Muscle of arm (tissue), 12 donors: ENCODE data around the gene SERP1. TPM values are rescaled to one million over a fixed set of nuclear protein-coding genes. Genes with fewer than 3 reads are reported as not detected.
"Not testable (repeated sequence)": the region's sequence is repeated elsewhere in the genome, so short reads cannot be mapped to it uniquely, and the experiment has no call there.

Experiments used
- DNase-seq: peaks from one replicate; pipeline ENCODE4 v3.0.0-alpha.2; 2013
- polyA plus RNA-seq, 12 donors: library from polyadenylated mRNA; unstranded; fragments of 120-200 nt; gene quantifications; one replicate each; pipeline ENCODE4 v1.2.1, GENCODE V29; 2013; ENCODE audit not compliant: insufficient read length in 12 of 12

SERP1 gene
- polyA plus RNA-seq, 12 donors = 52.2 to 113 (median 74.8) TPM; not detected in 1

DNA sequence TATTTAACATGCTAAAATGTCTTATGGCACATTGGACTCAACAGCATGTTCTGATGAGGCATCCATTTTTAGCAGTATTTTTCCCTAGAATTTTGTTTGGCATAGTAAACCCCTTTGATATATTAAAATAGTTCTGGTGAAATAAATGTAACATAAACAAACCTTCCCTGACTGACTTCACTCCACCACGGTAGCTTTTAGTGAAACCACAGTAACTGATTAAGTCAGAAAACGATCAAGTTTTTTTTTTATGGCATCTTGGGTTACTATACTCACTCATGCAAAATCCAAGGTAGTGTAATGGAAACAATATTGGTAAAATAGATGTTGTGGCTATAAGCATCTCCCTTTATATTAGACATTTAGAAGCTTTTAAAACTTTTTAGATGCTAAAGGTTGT lies 2.8 kb downstream of the SERP1 start:
- DNase-seq = no peak

GRCh38 chr3:150543128-150543527 lies 3.2 kb downstream of the SERP1 start:
- DNase-seq = no peak

GRCh38 chr3:150540991-150541390 lies 5.3 kb downstream of the SERP1 start:
- no peak for DNase-seq

GRCh38 chr3:150540297-150540696 lies 6.0 kb downstream of the SERP1 start:
- no peak for DNase-seq

- DNase-seq = no peak
Measured at GRCh38 chr3:150538324-150539208, 7.7 kb downstream of the SERP1 start.

DNA sequence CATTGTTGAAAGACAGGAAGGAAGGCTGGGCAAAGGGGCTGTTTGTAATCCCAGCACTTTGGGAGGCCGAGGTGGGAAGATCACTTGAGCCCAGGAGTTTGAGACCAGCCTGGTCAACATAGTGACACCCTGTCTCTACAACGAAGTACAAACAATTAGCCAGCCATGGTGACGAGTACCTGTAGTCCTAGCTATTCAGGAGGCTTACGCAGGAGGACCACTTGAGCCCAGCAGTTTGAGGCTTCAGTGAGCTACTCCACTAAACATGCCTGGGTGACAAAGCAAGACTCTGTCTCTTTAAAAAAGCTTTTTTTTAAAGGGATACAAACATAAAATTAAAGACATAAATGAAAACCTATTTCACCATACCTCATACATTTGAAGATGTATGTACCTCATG lies 11.1 kb downstream of the SERP1 start:
- no peak for DNase-seq

DNA sequence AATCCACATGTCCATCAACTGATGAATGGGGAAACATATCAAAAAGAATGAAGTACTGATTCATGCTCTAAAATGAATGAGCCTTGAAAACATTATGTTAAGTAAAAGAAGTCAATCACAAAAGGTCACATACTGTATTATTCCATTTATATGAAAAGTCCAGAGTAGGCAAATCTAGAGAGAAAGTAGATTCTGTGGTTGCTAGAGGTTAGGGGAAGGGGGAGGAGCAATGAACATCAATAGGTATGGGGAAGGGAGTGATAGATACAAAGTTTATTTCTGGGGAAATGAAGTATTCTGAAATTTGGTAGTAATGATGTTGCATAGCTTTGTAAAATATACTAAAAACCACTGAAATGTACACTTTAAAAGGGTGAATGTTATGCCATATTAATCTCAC lies 14.5 kb downstream of the SERP1 start:
- no peak for DNase-seq

- no peak for DNase-seq
Measured at GRCh38 chr3:150528354-150528797, 17.9 kb downstream of the SERP1 start.

DNA sequence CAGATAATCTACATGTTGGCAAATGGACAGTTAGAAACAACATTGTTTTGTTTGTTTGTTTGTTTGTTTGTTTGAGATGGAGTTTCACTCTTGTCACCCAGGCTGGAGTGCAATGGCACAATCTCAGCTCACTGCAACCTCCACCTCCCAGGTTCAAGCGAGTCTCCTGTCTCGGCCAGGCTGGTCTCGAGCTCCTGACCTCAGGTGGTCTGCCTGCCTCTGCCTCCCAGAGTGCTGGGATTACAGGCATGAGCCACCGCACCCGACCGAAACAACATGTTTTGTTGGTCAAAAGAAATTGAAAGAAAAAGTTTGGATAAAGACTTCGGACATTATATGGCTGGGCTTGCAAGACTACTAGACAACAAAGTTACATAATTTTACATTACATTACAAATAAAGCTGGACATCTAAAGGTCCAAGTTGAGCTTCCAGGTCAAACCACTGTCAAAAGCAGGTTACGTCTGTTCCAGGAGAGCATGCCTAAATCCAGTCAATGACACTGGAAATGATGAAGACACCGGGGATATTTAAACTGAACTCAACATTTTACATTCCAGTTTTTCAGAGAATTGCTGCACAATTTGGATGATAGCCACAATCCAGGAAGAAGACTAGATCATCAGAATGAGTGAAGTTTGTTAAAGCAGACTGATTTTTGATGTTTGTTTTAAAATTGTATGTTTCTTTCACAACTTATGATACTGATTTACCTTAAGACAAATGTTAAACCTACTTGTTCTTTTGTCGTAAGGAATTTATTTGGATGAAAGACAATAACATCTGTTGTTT lies 18.6 kb downstream of the SERP1 start:
- no peak for DNase-seq

DNA sequence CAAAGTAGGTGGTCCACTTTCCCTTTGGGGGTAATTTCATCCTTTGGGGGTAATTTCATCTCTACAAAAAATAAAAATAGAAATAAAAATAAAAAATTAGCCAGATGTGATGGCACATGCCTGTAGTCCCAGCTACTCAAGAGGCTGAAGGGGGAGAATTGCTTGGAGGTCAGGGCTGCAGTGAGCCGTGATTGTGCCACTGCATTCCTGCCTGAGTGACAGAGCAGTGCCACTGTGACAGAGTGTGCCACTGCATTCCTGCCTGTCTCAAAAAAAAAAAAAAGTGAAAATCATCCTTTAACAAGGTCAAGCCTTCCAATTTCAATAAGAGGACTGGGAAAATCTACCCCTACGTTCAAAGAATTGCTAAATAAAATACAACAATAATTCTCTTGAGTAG lies 22.8 kb downstream of the SERP1 start:
- DNase-seq = no peak

DNA sequence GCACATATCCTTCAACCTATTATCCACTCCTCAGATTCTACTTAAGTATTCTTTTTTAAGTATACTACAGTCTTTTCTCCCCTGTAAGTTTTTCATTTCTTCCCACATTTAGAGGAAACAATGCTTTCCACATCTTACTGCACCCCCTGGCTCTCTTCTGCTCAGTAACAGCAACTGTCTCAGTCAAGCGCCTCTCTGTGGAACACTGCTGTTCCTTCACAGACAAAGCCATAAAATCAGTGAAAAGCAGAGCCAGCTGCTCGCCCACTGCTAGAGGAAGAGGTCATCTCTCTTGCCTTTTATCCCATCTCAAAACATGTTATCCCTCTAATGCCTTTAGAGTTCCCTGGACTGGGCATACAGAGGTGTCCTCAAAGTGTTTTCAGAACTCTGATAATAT lies 24.8 kb downstream of the SERP1 start:
- no peak for DNase-seq

GRCh38 chr3:150520408-150520807 lies 25.9 kb downstream of the SERP1 start:
- no peak for DNase-seq

GRCh38 chr3:150519026-150519425 lies 27.3 kb downstream of the SERP1 start:
- no peak for DNase-seq

GRCh38 chr3:150515210-150515609 lies 31.1 kb downstream of the SERP1 start:
- DNase-seq = no peak

DNA sequence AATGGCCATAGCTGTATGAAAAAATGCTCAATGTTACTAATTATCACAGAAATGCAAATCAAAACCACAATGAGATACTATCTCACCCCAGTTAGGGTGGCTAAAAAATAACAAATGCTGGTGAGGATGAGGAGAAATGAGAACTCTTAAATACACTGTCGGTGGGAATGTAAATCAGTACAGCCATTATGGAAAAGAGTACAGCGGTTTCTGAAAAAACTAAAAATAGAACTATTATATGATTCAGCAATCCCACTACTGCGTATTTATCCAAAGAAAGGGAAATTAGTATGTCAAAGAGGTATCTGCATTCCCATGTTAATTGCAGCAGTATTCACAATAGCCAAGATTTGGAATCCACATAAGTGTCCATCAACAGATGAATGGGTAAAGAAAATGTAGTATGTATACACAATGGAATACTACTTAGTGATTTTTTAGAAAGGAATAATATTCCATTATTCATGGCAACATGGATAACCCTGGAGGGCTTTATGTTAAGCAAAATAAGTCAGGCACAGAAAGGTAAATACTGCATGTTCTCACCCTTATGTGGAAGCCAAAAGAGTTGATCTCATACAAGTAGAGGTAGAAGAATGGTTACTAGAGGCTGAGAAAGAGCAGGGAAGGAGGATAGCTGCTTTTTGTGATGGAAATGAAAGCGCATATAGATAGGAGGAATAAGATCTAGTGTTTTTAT lies 35.0 kb downstream of the SERP1 start:
- DNase-seq = no peak

DNA sequence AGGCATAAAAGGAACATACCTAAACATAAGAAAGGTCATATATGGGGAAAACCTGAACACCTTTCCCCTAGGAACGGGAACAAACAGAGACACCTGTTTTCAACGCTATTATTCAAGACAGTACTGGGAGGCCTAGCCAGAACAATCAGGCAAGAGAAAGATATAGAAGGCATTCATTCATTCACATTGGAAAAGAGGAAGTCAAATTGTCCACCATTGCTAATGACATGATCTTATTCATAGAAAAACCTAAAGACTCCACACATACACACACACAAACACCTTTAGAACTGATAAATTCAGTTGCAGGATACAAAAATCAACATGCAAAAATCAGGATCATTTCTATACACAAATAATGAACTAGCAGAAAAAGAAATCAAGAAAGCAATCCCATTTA lies 36.5 kb downstream of the SERP1 start:
- DNase-seq = no peak

DNA sequence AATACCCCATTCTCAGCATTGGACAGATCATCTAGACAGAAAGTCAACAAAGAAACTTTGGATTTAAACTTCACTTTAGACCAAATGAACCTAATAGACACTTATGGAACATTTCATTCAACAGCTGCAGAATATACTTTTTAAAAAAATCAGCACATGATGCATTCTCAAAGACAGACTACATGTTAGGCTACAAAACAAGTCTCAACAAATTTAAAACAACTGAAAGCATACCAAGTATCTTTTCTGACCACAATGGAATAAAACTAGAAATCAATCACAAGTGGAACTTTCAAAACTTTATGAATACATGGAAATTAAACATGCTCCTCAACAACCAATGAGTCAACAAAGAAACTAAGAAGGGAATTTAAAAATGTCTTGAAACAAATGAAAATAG lies 37.9 kb downstream of the SERP1 start:
- DNase-seq = no peak

DNA sequence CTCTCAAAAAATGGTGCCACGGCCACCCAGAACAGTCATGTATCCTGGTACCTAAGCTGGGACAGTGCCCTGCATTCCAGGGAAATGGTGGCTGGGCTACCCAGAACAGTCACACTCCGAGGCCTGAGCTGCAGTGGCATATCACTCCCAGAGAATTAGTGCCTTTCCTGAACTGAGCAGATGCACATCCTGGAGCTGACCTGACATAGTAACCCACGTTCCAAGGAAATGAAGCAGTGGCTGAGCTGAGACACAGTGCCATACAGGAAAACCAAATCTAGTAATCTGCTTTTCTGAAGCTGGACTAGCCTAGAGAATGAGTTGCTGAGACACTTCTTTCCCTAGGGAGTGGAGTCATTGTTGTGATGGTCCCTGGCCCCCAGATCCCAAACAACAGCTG lies 41.8 kb downstream of the SERP1 start:
- DNase-seq = no peak

GRCh38 chr3:150503402-150504099 lies 42.7 kb downstream of the SERP1 start:
- no peak for DNase-seq

GRCh38 chr3:150500960-150501359 lies 45.3 kb downstream of the SERP1 start:
- not testable (repeated sequence) for DNase-seq

DNA sequence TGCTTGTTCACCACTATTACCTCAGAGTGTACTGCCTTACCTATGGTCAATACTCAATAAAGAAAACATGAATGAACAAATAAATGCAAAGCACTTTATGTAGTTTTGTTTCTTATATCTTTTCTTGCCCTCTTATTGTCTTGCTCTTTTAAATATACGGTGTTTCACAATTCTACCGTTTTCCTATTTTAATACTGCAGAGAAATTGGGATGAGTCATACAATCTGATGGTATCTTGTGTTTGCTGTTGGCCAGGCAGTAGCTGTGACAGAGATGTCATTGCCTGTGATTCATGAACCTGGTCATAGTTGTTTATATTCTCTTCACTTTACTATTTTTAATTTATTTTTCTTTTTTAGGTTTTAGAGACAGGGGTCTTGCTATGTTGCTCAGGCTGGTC lies 48.3 kb downstream of the SERP1 start:
- no peak for DNase-seq
